ENCODE results near the gene MRO. TPM values are rescaled to one million over a fixed set of nuclear protein-coding genes. Genes with fewer than 3 reads are reported as not detected.
"Not testable (repeated sequence)": the region's sequence is repeated elsewhere in the genome, so short reads cannot be mapped to it uniquely, and the experiment has no call there.

MRO gene
- total RNA-seq, 2 experiments from 2014 or later = not detected

DNA sequence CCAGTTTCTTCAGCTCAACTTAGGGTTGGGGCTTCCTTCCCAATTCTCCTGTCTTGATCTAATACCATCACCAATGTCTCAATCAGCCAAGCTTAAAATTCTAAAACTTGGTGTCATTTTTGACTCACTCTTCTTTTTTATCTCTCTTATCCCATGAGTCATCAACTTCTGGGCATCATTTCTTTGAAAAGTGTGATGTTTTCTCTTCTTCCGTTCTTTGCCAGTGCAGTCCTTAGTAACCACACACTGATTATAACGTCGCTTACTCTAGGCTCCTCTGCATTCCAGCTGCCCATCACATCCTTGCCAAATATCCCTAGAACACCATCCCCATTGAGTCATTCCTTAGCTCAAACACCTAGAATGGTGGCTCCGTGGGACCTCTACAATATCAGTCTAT lies 27.4 kb upstream of the MRO start:
- Mint-ChIP-seq H3K27ac (no peak overlapping the region), H3K4me3 (no peak overlapping the region), H3K9me3 (no peaks in the 10 kb centered on the region), H3K27me3 (no peaks in the 10 kb centered on the region), H3K36me3 (no peaks in the 10 kb centered on the region), H3K4me1 (no peaks in the 10 kb centered on the region)
- no peak for DNase-seq

DNA sequence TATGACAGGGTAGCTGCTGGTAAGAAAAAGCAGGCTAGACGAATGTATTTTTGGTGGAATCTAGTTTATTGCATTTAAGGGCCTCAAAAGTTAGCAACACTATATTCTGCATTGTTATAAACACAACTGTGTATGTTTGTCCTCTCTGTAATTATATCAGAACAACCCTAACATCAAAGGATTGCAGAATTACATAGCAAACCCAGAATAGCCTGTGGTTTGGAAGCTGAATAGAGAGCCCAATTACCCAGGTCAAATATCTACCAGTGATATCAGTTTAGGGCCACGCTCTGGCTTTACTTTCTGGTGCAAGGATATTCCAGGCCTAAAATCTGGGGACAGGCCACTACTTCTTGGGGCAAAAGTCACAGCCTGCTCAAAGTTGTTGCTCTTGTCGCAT lies 25.1 kb upstream of the MRO start:
- H3K9me3 Mint-ChIP-seq = no peaks in the 10 kb centered on the region

DNA sequence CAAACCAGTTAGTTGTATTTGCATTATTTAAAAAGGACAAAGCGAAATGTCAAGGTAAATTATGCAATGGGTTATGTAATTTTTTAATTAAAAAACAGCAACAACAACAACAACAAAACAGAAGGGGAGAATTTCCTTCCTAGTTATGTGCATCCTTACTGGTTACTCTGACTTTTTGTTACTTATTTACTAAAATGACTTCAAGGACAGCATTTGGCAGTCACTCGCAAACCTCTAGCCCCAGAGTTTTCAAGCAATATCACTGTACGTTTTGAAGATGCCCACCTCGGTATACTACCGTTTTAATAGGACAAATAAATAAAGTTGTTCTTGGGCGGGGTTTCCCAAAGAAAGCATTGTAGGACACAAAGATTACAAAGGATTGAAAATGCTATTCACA lies 24.7 kb upstream of the MRO start:
- DNase-seq = no peak
- no peak overlapping the region for H3K27ac Mint-ChIP-seq
- H3K4me3 Mint-ChIP-seq = no peak overlapping the region
- H3K27me3 Mint-ChIP-seq = no peaks in the 10 kb centered on the region
- no peaks in the 10 kb centered on the region for H3K4me1 Mint-ChIP-seq
- H3K36me3 Mint-ChIP-seq = no peaks in the 10 kb centered on the region
- no peaks in the 10 kb centered on the region for H3K9me3 Mint-ChIP-seq

More for the DNA sequence above, 25.1 kb upstream of the MRO start:
- H3K4me3 Mint-ChIP-seq = no peak overlapping the region
- no peak for DNase-seq
- H3K27ac Mint-ChIP-seq = no peak overlapping the region
- no peaks in the 10 kb centered on the region for H3K4me1 Mint-ChIP-seq
- H3K36me3 Mint-ChIP-seq = no peaks in the 10 kb centered on the region
- no peaks in the 10 kb centered on the region for H3K27me3 Mint-ChIP-seq

DNA sequence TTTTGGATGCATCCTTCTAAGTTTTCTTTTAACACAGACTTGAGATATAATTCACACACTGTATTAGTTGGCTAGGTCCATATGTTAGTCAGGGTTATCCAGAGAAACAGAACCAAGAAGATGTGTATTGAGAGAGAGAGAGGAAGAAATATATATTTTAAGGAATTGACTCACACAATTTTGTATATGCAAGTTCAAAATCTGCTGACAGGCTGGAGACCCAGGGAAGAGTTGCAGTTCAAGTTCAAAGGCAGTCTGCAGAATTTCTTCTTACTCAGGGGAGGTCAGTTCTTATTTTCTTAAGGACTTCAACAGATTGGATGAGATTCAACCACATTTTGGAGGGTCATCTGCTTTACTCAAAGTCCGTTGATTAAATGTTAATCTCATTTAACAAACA lies 23.0 kb upstream of the MRO start:
- Mint-ChIP-seq H3K4me3 (no peak overlapping the region), H3K9me3 (no peaks in the 10 kb centered on the region), H3K27me3 (no peaks in the 10 kb centered on the region), H3K4me1 (no peaks in the 10 kb centered on the region), H3K27ac (no peak overlapping the region), H3K36me3 (no peaks in the 10 kb centered on the region)
- no peak for DNase-seq

- no peaks in the 10 kb centered on the region for H3K36me3 Mint-ChIP-seq
- no peak overlapping the region for H3K27ac Mint-ChIP-seq
- no peak for DNase-seq
- no peaks in the 10 kb centered on the region for H3K9me3 Mint-ChIP-seq
- no peaks in the 10 kb centered on the region for H3K27me3 Mint-ChIP-seq
- peaks cover 6% of the 10 kb centered on the region for H3K4me1 Mint-ChIP-seq
- H3K4me3 Mint-ChIP-seq = no peak overlapping the region
These were observed 20.2 kb upstream of the MRO start for GRCh38 chr18:50839996-50840395.

DNA sequence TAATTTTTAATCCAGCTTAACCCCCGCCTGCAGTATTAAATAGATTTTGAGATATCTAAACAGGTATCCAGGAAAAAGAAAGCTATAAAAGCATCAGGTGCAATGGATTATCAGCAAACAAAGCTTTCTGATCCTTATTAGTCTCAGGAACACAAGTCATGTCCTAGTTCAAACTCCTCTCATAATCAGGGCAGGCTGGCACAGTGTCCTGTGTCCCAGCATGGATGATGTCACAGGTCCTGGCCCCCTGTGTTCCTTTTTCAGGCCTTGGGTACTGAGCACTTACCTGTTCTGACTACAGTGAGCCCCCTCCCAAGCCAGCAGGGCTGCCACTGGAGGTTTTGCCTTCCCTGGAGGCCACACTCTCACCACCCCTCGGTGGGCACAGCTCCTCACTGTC lies 19.5 kb upstream of the MRO start:
- Mint-ChIP-seq H3K27me3 (no peaks in the 10 kb centered on the region), H3K4me1 (peaks cover 6% of the 10 kb centered on the region), H3K4me3 (no peak overlapping the region)

GRCh38 chr18:50836521-50836957 lies 16.7 kb upstream of the MRO start:
- no peak overlapping the region for H3K4me3 Mint-ChIP-seq
- H3K27ac Mint-ChIP-seq = no peak overlapping the region
- DNase-seq = no peak
- no peaks in the 10 kb centered on the region for H3K27me3 Mint-ChIP-seq
- no peaks in the 10 kb centered on the region for H3K36me3 Mint-ChIP-seq
- no peaks in the 10 kb centered on the region for H3K9me3 Mint-ChIP-seq
- peaks cover 6% of the 10 kb centered on the region for H3K4me1 Mint-ChIP-seq

More for the DNA sequence above, 19.5 kb upstream of the MRO start:
- Mint-ChIP-seq H3K36me3 (no peaks in the 10 kb centered on the region), H3K27ac (no peak overlapping the region), H3K9me3 (no peaks in the 10 kb centered on the region)
- DNase-seq = no peak

DNA sequence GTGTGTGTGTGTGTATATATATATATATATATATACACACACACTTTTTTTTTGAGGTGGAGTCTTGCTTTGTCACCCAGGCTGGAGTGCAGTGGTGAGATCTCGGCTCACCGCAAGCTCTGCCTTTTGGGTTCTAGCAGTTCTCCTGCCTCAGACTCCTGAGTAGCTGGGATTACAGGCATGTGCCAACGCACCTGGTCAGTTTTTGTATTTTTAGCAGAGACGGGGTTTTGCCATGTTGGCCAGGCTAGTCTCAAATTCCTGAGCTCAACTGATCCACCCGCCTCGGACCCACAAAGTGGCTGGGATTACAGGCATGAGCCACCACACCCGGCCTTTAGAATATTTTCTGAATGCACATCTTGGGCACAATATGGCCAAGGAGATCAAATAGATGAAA lies 13.7 kb upstream of the MRO start:
- not testable (repeated sequence) for H3K9me3 Mint-ChIP-seq, H3K36me3 Mint-ChIP-seq, DNase-seq, H3K27ac Mint-ChIP-seq, H3K4me1 Mint-ChIP-seq, H3K27me3 Mint-ChIP-seq, H3K4me3 Mint-ChIP-seq

DNA sequence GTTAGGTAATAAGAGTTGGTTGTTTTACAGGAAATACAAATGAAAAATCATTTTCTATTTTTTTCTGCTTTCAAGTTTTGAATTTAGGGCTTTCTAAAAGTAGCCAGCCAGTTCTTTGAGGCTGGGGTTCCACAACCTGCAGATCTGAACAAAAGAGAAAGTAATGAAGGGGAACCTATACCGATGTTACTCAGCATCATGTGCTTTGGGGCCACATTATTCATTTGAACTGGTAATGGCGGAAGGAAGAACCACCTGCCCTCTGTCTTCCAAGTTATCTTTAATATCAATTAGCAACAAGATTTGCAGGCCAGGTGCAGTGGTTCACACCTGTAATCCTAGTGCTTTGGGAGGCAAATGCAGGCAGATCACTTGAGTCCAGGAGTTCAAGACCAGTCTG lies 12.9 kb upstream of the MRO start:
- Mint-ChIP-seq H3K9me3 (no peaks in the 10 kb centered on the region), H3K27me3 (no peaks in the 10 kb centered on the region), H3K4me3 (no peak overlapping the region), H3K36me3 (no peaks in the 10 kb centered on the region), H3K27ac (no peak overlapping the region), H3K4me1 (peaks cover 6% of the 10 kb centered on the region)
- no peak for DNase-seq

DNA sequence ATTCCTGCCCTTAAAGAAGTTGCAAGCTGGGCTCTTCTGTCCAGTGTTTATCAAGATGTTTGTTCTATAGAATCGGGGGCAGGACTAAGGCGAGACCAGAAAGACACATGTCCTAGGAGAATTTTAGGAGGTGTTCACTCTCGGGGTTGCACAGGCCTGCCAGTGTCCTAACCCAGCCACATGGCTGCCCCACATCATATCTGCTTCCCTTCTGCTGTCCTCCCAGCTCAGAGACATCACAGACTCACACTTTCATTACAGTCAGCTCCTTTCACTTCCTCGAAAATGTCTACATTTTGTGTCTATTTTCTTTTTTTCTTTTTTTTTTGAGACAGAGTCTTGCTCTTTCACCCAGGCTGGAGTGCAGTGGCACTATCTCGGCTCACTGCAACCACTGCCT lies 10.7 kb upstream of the MRO start:
- no peak for DNase-seq
- Mint-ChIP-seq H3K27ac (no peak overlapping the region), H3K9me3 (no peaks in the 10 kb centered on the region), H3K4me3 (no peak overlapping the region), H3K27me3 (no peaks in the 10 kb centered on the region), H3K36me3 (no peaks in the 10 kb centered on the region), H3K4me1 (no peaks in the 10 kb centered on the region)

DNA sequence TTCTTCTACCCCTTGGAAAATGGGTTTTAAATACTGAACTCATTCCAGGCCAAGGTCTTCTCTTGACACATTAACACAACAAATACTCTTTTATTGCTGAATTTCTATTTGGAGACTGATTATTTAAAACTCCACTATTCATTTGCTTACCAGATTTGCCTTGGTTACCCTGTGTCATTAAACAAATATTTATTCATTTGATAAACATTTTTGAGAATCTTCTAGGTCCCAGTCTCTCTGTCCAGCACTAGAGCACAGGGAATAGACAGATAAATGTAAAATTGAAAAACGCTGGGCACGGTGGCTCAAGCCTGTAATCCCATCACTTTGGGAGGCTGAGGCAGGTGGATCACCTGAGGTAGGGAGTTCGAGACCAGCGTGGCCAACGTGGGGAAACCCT lies 9.8 kb upstream of the MRO start:
- Mint-ChIP-seq H3K4me3 (no peak overlapping the region), H3K27me3 (no peaks in the 10 kb centered on the region), H3K36me3 (no peaks in the 10 kb centered on the region), H3K9me3 (no peaks in the 10 kb centered on the region), H3K4me1 (no peaks in the 10 kb centered on the region), H3K27ac (no peak overlapping the region)
- DNase-seq = no peak

GRCh38 chr18:50826027-50826426 lies 6.2 kb upstream of the MRO start:
- no peaks in the 10 kb centered on the region for H3K4me1 Mint-ChIP-seq
- no peak overlapping the region for H3K4me3 Mint-ChIP-seq
- H3K36me3 Mint-ChIP-seq = no peaks in the 10 kb centered on the region
- H3K9me3 Mint-ChIP-seq = no peaks in the 10 kb centered on the region
- no peak for DNase-seq
- no peak overlapping the region for H3K27ac Mint-ChIP-seq
- no peaks in the 10 kb centered on the region for H3K27me3 Mint-ChIP-seq

GRCh38 chr18:50825621-50826020 lies 5.8 kb upstream of the MRO start:
- Mint-ChIP-seq H3K4me3 (no peak overlapping the region), H3K4me1 (no peaks in the 10 kb centered on the region), H3K36me3 (no peaks in the 10 kb centered on the region), H3K27me3 (no peaks in the 10 kb centered on the region), H3K27ac (no peak overlapping the region), H3K9me3 (no peaks in the 10 kb centered on the region)
- DNase-seq = no peak

DNA sequence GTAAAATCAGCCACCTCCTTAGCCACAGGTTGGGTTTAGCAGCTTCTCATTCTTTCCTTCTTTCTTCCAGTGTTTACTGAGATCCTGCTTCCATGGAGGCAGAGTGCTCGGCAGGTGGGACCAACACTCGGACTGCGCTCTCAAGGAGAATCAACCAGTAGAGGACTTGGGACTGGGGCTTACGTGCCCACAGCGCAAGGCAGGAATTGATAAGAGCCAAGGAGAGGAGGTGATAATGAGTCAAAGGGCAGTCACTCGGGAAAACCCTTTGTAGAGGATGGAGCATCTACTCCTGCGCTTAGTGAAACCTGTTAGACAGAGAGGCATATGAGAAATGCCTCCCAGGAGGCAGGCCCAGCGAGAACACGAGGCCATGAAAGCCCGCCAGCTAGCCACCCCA lies 2.9 kb upstream of the MRO start:
- peaks cover 6% of the 10 kb centered on the region for H3K27me3 Mint-ChIP-seq
- no peaks in the 10 kb centered on the region for H3K4me1 Mint-ChIP-seq
- H3K4me3 Mint-ChIP-seq = no peak overlapping the region
- no peak overlapping the region for H3K27ac Mint-ChIP-seq
- no peak for DNase-seq
- no peaks in the 10 kb centered on the region for H3K36me3 Mint-ChIP-seq
- no peaks in the 10 kb centered on the region for H3K9me3 Mint-ChIP-seq

- H3K4me1 Mint-ChIP-seq = no peaks in the 10 kb centered on the region
- H3K27ac Mint-ChIP-seq = no peak overlapping the region
- no peaks in the 10 kb centered on the region for H3K9me3 Mint-ChIP-seq
- peaks cover 6% of the 10 kb centered on the region for H3K27me3 Mint-ChIP-seq
- H3K36me3 Mint-ChIP-seq = no peaks in the 10 kb centered on the region
- DNase-seq = no peak
- H3K4me3 Mint-ChIP-seq = no peak overlapping the region
These were observed 1.2 kb upstream of the MRO start for GRCh38 chr18:50820901-50821520.

GRCh38 chr18:50819027-50819727 lies 639 bp downstream of the MRO start:
- Mint-ChIP-seq H3K4me3 (no peak overlapping the region), H3K4me1 (no peaks in the 10 kb centered on the region), H3K27ac (no peak overlapping the region), H3K9me3 (no peaks in the 10 kb centered on the region), H3K36me3 (no peaks in the 10 kb centered on the region), H3K27me3 (peaks cover 15% of the 10 kb centered on the region)
- no peak for DNase-seq

Measured in activated naive CD8-positive, alpha-beta T cell treated with anti-CD3 and anti-CD28 coated beads for 36 hours (primary cell).